ENCODE results near the gene IL17RB.

GRCh38 chr3:53833700-53834099, 12.7 kb upstream of the IL17RB start:
- TF ChIP-seq GATA2 (IDR thresholded peaks at IDR 0.05; ENCODE audit: low read depth, low read length) (no peak), GATA3 (IDR thresholded peaks at IDR 0.05; ENCODE audit: low read depth, low read length) (no peak)
